Pons (tissue), 1 donor: ENCODE results near the gene MFAP5.

Experiments used
- DNase-seq: peaks from one replicate; pipeline ENCODE4 v3.0.0-alpha.2; 2016; ENCODE audit warnings: low spot score

MFAP5 gene

GRCh38 chr12:8662593-8662992 is at the start of gene MFAP5:
Gene MFAP5 (minus strand): TSS chr12:8662826. CDS start chr12:8662104, 722 bp downstream.
- DNase-seq: no peak

GRCh38 chr12:8709124-8709830 is 46.7 kb upstream of the MFAP5 start:
- no peak for DNase-seq

- DNase-seq: no peak
These were observed 39.5 kb upstream of the MFAP5 start for GRCh38 chr12:8702159-8702558.

- DNase-seq: no peak
These were observed 38.5 kb upstream of the MFAP5 start for GRCh38 chr12:8701046-8701660.

GRCh38 chr12:8699714-8700113 is 37.1 kb upstream of the MFAP5 start:
- no peak for DNase-seq

GRCh38 chr12:8698879-8699278 is 36.3 kb upstream of the MFAP5 start:
- no peak for DNase-seq

- no peak for DNase-seq
These were observed 35.7 kb upstream of the MFAP5 start for GRCh38 chr12:8698132-8698851.

- DNase-seq: peak; percentile 67
These were observed 35.0 kb upstream of the MFAP5 start, which contains the start of gene RIMKLB for GRCh38 chr12:8697476-8698131. Gene RIMKLB (plus strand): TSS chr12:8697991. CDS start chr12:8713867, 15,876 bp downstream.

GRCh38 chr12:8697120-8697475 is 34.5 kb upstream of the MFAP5 start:
- DNase-seq: peak; percentile 48

- DNase-seq: no peak
These were observed 33.9 kb upstream of the MFAP5 start for GRCh38 chr12:8696442-8697090.

- DNase-seq: no peak
These were observed 32.5 kb upstream of the MFAP5 start for GRCh38 chr12:8695116-8695515.

- peak; percentile 86 for DNase-seq
These were observed 29.9 kb upstream of the MFAP5 start for GRCh38 chr12:8692573-8692972.

- DNase-seq: no peak
These were observed 27.1 kb upstream of the MFAP5 start for GRCh38 chr12:8689681-8690080.

- DNase-seq: peak; percentile 80
These were observed 25.4 kb upstream of the MFAP5 start for GRCh38 chr12:8687846-8688601.

GRCh38 chr12:8685051-8685450 is 22.4 kb upstream of the MFAP5 start:
- no peak for DNase-seq

GRCh38 chr12:8681129-8681884 is 18.7 kb upstream of the MFAP5 start:
- no peak for DNase-seq

GRCh38 chr12:8680533-8680932 is 17.9 kb upstream of the MFAP5 start:
- no peak for DNase-seq

- DNase-seq: no peak
These were observed 16.1 kb upstream of the MFAP5 start for GRCh38 chr12:8678661-8679111.

GRCh38 chr12:8677362-8677761 is 14.7 kb upstream of the MFAP5 start:
- no peak for DNase-seq

GRCh38 chr12:8676651-8677050 is 14.0 kb upstream of the MFAP5 start:
- no peak for DNase-seq
